HG03095 (cell line): ENCODE data around the gene TOR4A.
"Not testable (repeated sequence)": the region's sequence is repeated elsewhere in the genome, so short reads cannot be mapped to it uniquely, and the experiment has no call there.

Experiments used
- ATAC-seq: cut with Tn5 transposase; IDR thresholded peaks from one replicate; pipeline ENCODE4 v1.9.1; 2021; ENCODE audit warnings: moderate library complexity; ENCODE audit not compliant: unreplicated experiment

Gene TOR4A

DNA sequence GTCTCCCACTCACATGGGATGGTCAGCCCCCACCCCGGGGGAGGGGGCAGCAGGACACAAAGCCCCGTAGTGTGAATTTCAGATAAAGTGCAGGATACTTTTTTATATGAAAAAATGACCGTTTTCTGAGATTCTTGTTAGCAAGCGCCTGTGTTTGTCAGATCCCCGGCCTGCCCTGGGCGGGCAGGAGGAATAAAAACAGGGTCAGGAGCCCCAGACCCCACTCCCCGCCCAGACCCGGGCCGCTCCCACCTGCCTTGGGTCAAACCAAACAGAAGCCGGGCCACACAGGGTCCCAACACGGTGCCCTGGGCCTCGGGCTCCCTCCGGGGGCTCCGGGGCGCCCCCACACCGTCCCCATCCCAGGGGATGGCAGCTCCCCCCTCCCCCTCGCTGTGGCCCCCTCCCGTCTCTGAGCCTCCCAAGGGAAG lies 38.1 kb downstream of the TOR4A start:
- no peak for ATAC-seq

DNA sequence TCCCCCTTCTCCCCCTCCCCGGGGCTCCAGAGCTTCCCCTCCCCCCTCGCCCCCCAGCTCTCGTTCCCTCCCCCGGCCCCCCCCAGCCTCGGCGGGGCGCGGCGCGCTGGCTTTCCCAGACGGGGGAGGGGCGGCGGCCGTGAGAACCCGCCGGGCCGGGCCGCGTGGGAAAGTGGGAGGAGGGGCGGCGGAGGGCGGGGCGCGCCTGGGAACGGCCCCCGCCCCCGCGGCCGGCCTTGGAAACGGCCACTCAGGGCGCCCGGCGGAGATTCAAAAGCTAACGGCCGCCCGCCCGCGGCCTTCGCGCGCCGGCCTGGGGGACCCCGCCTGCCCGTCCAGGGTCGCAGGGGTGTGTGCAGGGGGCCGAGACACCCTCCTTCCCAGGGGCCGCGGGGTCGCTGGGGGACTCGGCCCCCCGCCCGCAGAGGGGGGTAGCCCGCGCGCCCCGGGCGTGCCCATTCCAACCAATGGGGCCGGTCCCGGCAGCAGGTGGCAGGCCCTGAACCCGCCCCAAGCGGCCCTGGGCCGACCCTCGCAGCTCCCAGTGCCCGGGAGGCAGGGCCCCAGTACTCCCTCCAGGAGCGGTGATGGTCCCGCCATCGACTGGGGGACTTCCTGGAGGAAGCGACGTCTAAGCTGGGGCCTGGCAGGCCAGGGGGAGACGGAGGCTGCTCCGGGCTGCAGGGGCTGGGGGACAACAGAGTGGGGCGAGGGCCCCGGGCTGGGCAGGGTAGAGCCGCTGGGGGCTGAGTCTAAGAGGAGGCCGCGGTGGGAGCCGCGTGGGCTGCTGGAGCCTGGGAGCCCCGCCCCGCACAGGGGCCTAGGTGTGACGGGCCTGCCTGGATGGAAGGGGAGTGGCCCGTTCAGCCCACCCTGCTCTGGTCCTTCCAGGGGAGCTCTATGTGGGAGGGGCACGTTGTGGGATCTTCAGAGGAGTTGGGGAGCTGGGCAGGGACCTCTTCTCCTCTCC lies 38.8 kb downstream of the TOR4A start:
- ATAC-seq = no peak

DNA sequence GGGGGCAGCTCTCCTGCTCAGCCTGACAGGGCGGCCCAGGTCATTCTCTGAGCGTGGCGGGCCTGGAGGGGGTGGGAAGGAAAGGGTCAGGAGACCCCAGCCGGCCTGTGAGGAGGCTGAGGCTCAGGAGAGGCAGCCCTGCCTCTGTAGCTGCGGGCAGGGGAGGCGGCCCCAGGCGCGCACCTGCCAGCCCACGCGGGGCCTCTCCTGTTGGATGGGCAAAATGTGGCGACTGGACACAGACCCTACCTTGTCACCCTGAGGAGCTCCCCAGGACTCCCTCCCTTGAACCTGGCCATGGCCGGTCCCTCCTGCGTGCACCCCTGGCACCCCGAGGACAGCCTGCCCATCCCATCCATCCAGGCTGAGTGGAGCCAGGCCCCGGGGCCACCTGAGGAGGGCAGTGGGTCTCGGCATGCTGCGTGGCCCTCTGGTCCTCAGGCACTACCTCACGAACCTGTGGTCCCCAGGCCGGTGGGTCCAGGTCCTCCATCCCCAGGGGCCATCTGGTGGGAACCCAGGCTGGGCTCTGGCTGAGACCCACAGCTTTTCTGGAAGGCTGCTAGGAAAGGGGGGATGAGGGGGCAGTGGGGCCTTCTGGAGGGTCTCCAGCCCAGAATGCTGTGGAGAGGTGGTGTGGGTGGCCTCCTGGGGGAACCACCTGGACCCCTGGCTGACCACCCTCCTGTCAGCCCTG lies 39.6 kb downstream of the TOR4A start:
- ATAC-seq = no peak

DNA sequence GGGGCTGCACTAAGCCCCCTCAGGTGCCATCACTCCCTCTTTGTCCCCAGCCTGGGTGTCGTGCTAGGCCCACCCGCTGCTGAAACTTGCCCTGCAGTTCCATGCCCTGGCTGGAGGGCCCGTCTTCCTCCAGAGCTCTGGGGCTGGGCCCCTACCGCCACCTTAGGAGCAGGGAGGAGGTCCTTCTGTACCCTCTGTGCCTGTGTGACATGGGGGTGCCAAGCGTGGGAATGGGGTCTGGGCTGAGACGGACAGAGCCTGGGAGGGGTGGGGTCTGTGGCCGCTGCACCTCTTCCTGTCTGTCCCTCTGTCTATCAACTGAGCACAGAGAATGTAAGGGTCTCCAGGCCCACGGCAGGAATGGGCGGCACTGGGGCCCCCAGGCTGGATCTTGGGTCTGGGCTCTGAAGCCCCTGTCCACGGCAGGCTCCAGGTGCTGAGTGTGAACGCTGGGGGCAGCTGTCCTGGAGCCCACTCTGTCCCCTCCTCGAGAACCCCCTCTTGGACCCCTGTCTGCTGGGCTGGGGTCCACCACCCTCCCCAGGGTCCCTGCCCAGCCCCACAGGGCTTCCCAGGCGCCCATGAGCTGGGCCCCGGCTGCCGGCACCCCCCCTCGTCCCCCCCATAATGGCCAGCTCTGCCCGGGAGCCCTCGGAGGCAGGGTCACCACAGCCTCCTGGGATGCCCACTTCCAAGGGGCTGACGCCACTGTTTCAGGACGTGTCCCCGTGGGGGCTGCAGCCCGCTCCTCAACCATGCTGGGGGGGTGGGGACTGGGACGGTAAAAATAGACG lies 40.4 kb downstream of the TOR4A start:
- no peak for ATAC-seq

DNA sequence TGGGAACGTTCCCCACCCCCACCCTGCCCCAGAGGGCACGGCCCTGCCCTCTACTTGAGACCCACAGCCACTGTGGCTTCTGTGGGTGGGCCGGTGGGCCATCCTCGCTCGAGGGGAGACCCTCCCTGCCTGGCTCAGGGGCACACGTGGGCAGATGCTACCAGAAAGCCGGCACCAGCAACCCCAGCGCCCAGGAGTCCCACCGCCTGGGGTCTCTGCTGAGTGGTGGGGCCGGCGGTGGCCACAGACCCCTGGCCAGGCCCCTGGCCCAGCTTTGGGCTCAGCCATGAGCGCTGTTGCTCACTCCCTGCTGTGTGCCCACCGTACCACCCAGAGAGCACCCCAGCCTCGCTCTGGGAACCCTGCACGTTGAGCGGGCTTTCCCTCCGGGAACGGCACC lies 41.1 kb downstream of the TOR4A start:
- no peak for ATAC-seq

DNA sequence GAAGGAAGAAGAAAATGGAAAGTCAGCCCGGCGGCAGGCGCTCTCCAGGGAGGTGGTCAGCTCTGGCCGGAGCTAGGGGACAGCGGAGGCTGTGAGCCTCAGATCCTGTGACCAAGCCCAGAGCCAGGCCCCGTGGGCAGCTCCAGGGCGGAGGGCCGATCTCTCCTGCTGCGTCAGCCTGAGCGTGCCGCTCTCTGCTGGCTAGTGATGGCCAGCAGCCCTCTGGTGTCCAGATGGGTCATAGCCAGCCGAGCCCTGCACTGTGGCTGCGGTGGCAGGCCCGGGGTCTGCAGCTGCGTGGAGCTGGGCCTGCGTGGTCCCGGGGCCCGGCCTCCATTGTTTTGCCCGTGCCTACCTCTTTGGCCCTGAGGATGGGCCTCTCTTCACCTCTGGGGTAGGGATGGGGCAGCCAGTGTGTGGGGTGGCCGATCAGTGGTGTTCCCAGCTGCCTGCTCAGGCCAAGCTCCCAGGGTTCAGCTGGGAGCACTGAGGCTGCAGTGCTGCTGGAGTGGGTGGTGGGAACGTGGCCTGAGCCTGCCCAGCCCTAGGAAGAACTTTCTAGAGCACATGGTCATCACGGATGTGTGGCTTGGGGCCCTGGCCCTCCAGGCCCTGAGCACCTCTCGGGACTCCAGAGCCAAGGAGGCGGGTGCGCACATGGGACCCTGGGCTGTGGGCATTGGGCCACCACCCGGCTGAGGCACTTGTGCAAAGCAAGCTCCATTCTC lies 41.6 kb downstream of the TOR4A start:
- ATAC-seq = no peak

DNA sequence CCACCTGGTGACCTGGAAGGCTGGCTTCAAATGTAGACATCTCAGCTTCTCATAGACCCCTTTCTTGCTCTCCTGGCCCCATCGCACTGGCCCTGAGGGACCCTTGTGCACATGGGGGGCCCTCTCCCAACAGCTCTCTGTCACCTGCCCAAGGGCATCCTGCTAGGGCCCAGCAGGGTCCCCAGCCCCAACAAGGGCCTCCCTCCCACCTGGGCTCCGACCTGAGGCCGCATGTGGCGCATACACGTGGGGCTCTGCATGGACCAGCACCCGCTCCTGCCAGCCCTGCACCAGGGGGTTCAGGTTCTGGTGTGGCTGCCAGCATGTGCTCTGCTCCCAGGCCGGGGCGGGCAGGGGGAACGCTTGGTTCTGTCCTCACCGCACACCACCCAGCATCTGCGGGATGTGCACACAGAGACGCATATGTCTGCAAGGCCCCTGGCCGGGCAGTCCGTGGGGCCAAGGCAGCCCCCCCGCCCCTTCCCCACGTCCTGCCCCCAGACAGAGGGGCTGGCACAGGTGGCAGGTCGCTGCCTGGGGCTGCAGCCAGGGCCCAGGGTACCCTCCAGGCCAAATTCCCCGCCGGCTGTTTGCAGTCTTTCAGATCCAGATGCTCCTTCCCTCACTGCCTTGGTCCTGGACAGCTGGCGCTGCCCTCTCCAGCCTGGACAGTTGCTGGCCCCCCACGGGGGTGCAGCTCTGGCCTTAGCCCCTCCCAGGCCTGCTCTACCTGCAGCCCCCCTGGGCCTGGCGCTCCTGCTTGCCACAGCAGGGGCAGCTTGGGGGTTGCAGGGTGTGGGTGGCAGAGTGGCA lies 42.4 kb downstream of the TOR4A start:
- ATAC-seq = no peak

DNA sequence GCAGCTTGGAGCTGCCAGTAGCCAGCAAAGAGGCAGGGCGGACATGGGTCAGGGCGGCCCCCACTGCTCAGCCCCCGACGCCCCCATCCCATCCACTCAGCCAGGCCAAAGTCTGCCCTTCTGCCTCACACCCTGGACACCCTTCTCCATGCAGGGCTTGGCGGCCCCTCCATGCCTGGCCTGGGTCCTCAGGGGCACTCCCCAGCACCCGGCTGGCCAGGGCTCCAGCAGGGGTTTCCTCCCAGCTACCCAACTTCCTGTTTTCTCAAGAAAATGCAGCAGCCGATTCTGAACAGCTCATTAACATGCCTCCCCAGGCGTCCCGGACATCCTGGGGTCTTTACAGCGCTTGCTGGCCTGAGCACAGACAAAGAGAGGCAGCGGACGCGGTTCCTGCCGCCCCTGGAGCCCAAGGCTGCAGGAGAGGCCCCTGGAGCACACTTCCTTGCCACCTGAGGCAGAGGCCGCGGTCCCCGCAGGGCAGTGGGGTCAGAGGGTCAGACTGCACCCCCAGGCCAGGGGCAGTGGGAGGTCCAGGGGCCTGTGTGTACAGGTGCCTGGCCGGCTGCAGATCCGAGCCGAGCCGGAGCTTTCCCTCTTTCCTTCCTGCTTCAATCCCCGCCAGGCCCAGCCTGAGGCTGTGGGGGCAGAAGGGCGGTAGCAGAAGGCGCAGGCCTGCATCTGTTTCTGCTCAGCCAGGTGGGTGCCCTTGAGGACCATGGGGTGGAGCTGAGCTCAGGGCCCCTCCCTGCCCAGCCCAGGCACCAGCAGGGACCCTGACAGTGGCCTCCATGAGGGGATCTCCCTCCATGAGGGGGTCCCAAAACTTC lies 43.2 kb downstream of the TOR4A start:
- ATAC-seq = no peak

DNA sequence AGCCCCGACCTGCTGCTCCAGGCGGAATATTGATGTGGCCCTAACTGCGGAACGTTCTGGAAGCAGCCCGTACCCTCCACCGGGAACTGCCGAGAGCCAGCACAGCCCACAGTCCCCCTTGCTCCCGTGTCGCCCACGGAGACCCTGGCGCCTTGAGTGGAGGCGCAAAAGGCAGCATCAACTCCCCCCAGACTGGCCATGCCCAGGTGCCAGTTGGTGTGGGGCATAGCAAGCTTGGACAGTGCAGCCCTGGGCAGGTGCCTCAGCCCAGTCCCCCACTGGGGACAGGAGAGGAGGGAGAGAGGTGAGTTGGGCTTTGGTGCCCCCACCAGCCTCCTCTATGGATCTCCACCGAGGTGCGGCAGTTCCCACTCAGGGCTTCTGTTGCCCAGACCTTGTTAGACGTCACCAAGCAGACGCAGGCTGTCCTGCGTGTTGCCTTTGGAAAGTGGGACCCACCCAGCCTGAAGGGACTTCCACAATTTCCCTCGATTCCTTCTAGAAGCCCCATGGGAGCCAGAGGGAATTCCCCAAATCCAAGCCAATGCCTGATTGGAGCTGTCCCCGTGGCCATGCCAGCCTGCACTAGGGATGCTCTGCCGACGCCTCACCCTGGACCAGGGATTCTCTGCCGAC lies 44.3 kb downstream of the TOR4A start:
- ATAC-seq = no peak

DNA sequence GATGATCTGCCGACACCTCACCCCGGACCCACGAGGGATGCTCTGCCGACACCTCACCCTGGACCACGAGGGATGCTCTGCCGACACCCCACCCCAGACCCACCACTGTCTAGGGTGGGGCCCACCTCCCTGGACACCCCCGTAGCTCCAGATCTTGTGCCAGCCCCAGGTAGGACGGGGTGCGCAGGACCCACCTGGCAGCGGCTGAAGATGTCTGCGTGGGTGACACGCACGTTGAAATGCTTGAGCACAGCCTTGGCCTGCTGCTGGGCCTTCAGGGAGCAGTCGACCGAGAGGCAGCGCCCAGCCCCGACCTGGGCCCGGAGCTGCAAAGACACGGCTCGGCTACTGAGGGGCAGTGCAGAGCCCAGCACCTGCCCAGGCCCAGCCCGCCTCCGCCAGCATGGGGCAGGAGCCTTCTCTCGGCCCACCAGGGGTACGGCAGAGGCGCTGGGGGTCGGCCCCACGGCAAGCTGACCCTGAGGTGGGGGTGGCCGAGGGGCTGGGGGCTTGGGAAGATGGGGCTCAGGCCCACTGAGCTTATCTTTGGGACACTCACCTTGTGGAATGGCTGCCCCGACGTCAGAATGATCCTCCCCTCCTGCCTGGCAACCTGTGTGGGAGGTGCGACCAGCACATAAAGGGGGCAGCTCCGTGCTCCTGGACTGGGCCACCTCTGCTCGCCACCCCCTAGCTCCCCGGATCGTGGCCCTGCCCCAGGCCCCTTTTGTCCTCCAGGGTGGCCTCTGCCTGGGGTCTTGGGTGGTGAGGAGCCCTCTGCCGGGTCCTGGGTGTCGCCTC lies 46.2 kb downstream of the TOR4A start:
- ATAC-seq = no peak

DNA sequence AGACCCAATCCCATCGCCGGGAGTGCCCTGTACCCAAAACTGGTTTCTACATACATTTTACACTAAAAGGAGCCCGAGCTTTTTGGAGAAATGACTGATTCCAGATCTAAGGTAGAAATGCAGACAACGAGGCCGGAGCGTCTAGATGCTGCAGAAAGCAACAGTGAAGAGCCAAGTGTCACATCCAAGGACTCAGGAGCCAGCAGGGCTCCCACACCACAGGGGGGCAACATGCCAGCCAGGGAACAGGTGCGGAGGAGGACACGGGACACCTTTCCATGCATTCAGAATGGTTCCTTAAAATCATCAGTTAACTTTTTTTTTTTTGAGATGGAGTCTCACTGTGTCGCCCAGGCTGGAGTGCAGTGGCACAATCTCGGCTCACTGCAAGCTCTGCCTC lies 47.6 kb downstream of the TOR4A start:
- no peak for ATAC-seq

DNA sequence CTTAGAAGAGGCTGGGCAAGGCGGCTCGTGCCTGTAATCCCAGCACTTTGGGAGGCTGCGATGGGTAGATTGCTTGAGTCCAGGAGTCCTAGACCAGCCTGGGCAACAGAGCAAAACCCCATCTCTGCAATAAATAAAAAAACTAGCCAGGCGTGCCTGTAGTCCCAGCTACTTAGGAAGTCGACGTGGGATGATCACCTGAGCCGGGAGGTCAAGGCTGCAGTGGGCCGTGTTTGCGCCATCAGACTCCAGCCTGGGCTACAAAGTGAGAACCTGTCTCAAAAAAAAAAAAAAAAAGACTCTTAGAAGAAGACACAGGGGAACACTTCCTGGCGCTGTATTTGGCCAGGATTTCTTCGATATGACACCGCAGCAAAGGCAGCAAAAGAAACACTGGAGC lies 48.3 kb downstream of the TOR4A start:
- no peak for ATAC-seq

DNA sequence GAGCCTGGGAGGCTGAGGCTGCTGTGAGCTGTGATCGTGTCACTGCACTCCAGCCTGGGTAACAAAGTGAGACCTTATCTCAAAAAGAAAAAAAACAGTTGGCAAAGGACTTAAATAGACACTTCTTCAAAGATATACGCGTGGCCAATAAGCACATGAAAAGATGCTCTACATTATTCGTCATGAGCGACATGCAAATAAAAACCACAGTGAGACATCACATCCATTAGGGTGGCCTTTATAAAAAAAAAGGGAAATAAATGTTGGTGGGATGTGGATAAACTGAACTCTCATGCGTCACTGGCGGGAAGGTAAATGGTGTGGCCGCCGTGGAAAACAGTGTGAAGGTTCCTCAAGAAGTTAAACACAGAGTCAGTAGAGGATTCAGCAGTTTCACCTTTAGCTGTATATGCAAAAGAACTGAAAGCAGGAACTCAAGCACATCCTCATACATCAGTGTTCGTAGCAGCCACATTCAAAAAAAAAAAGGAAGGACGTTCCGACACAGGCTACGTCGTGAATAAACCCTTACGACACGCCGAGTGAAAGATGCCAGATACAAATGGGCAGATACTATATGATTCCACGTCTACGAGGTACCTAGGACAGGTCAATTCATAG lies 49.0 kb downstream of the TOR4A start:
- ATAC-seq = no peak

DNA sequence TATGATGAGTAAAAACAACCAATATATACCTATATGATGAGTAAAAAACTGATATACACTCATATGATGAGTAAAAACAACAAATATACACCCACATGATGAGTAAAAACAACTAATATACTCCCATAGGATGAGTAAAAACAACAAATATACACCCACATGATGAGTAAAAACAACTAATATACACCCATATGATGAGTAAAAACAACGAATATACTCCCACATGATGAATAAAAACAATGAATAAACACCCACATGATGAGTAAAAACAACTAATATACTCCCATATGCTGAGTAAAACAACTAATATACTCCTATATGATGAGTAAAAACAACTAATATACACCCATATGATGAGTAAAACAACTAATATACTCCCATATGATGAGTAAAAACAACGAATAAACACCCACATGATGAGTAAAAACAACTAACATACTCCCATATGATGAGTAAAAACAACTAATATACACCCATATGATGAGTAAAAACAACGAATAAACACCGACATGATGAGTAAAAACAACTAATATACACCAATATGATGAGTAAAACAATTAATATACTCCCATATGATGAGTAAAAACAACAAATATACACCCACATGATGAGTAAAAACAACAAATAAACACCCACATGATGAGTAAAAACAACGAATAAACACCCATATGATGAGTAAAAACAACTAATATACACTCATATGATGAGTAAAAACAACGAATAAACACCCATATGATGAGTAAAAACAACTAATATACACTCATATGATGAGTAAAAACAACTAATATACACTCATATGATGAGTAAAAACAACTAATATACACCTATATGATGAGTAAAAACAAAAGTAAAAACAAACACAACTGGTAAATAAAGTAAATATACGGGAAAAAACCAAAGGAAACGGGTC lies 50.4 kb downstream of the TOR4A start:
- not testable (repeated sequence) for ATAC-seq

DNA sequence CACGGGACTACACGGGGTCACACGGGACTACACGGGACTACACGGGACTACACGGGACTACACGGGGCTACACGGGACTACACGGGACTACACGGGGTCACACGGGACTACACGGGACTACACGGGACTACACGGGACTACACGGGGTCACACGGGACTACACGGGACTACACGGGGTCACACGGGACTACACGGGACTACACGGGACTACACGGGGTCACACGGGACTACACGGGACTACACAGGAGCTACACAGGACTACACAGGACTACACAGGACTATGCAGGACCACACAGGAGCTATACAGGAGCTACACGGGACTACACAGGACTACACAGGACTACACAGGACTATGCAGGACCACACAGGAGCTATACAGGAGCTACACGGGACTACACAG lies 52.1 kb downstream of the TOR4A start:
- not testable (repeated sequence) for ATAC-seq

DNA sequence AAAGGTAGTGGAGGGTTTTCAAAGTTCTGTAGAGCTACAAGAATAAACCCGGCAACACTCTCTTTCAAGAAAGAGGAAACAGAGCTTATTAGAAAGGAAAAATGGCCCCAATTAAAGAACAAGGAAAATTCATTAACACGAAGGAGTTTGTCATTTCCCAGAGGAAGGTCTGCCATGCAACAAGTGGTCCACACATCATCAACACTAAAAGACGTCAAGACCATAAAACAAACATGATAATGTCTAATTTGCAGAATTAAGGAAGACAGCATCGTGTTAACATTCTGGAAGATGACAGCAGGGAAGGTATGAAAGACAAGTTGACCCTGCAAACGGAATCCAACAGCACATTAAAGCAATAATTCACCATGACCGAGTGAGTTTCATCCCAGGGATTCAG lies 53.2 kb downstream of the TOR4A start:
- no peak for ATAC-seq
